MG63 (cell line): ENCODE measurements around the gene PRPF40B. TPM values are rescaled to one million over a fixed set of nuclear protein-coding genes. Genes with fewer than 3 reads are reported as not detected.

Experiments
- DNase-seq: peaks from one replicate; pipeline ENCODE4 v3.0.0-alpha.2; 2020
- H3K27me3 ChIP-seq: fragments of 250-450 bp; sonication (Bioruptor Pico); 2 replicates; pipeline ENCODE4 v1.5.1; 2020; ENCODE audit warnings: mild to moderate bottlenecking, moderate library complexity
- H3K36me3 ChIP-seq: fragments of 250-450 bp; sonication (Bioruptor Pico); 2 replicates; pipeline ENCODE4 v1.5.1; 2020; ENCODE audit warnings: mild to moderate bottlenecking, moderate library complexity
- H3K4me3 ChIP-seq: fragments of 250-450 bp; sonication (Bioruptor Pico); 2 replicates; pipeline ENCODE4 v1.5.1; 2020; ENCODE audit warnings: mild to moderate bottlenecking, moderate library complexity
- H3K9me3 ChIP-seq: fragments of 250-450 bp; sonication (Bioruptor Pico); 2 replicates; pipeline ENCODE4 v1.5.1; 2020; ENCODE audit warnings: mild to moderate bottlenecking, moderate library complexity
- total RNA-seq: library from RNA; depleted of rRNA; stranded (reverse); fragments of >200 nt; shearing (Covaris generic); gene quantifications from 2 replicates; pipeline ENCODE4 v1.2.3, GENCODE V29; 2014; ENCODE audit warnings: low replicate concordance

The PRPF40B gene
- total RNA-seq, 1 experiment from 2014 or later, result 4.8 TPM

GRCh38 chr12:49645146-49646039, 22.0 kb downstream of the PRPF40B start:
- peaks cover 3% of the 10 kb centered on the region; the same call in 1 of the 2 replicates for H3K36me3 ChIP-seq
- H3K27me3 ChIP-seq, result no peaks in the 10 kb centered on the region
- H3K4me3 ChIP-seq, result no peak overlapping the region
- DNase-seq, result no peak
- H3K9me3 ChIP-seq, result no peaks in the 10 kb centered on the region

DNA sequence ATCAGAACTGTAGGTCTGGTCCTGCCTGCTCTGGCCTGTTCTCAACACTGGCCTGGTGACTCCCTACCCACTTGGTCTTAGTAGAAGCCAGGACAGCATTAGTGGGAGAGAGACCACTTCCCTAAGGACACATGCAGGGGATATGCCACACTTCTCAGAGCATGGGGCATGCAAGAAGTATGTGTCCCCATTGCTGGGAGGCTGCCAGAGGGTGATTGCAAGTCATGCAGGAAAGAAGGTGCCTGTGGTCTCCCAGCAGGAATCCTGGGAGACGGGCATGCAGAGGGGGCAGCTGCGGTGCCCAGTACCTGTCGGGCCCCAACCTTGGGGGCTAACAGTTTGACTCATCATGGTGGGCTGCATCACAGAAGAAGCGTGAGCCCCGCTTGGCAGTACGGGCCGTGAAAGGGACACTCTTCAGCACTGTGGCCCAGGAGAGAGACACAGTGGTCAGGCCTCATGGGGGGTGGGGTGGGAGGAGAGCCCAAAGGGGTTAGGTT, 23.0 kb downstream of the PRPF40B start:
- Histone ChIP-seq H3K27me3 (no peaks in the 10 kb centered on the region), H3K4me3 (no peak overlapping the region), H3K36me3 (peaks cover 3% of the 10 kb centered on the region; the same call in 1 of the 2 replicates), H3K9me3 (no peaks in the 10 kb centered on the region)
- no peak for DNase-seq

DNA sequence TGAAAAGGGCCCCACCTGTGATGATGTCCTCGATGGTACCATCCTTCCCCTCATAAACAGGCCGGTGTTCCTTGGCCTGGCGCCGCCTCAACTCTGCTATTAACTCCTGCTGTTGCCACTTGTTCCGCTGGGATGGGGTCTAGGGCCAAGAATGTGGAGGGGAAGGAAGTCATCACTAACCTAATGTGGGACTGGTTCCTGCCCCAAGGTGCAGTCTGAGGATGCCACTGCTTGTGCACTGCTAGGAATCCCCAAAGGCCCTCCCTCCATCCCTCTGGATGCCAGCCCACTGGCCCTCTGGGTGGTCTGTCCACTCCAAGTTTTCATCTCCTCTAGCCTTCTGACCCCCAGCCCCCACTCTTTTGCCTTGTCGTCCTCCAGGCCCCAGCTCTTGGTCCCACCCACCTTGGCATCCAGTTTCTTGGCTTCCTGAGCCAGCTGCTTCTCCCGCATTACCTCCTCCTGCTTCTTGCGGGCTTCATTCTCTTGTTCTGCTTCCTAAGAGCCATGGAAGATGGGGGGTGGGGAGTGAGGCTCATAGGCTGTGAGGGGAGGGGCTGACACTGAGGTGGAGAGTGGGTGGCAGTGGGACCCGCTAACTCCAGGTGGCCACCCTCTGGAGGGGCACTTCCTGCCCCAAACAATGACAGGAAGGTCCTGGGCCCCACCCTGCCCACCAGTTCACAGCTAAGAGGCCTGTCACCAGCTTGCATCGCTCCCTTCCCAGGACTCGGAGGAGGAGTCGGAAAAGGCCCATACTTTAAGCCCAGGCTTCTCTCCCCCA, 23.7 kb downstream of the PRPF40B start:
- no peak for DNase-seq
- H3K36me3 ChIP-seq, result peaks cover 3% of the 10 kb centered on the region; the same call in 1 of the 2 replicates
- H3K27me3 ChIP-seq, result no peaks in the 10 kb centered on the region
- no peak overlapping the region for H3K4me3 ChIP-seq
- no peaks in the 10 kb centered on the region for H3K9me3 ChIP-seq

DNA sequence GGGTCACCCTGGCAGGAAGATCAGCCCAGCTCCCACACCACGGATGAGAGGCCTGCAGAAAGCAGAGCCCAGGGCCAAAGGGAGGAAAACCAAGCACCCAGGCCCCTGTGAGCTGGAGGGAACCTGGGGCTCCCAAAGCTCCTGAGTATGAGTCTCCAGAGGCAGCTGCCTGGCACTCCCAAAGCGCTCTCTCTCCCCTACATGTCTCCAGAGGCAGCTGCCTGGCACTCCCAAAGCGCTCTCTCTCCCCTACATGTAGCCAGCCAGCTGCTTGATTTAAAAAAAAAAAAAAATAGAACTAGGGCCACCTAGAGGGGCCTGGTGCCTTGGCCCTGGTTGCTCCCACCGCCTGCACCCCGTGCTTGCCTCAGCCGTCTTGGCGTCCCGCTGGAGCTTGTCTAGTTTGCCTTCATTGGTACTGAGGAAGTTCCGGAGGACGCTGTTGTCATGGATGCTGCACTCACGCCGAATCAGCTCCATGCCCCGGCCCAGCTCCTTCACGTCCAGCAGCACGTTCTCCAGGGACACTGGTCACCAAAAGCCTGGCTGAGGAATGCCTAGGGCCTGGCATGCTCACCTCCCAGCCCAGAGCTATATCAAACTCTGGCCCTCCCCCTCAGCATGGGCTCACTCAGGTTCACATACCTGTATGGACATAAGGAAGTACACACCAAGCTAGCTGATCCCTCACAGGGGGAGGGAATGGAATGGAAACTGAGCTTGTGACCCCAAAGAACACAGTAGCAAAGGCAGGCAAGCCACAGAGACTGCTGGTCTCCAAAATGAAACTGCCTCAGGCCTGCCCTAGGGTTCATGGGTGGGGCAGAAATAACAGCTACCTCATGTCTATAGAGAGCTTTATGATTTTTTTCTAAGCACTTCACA, 24.7 kb downstream of the PRPF40B start:
- peaks cover 3% of the 10 kb centered on the region; the same call in 1 of the 2 replicates for H3K36me3 ChIP-seq
- H3K9me3 ChIP-seq, result no peaks in the 10 kb centered on the region
- no peak overlapping the region for H3K4me3 ChIP-seq
- no peaks in the 10 kb centered on the region for H3K27me3 ChIP-seq
- DNase-seq, result no peak

- Histone ChIP-seq H3K27me3 (no peaks in the 10 kb centered on the region), H3K9me3 (no peaks in the 10 kb centered on the region), H3K36me3 (peaks cover 3% of the 10 kb centered on the region; the same call in 1 of the 2 replicates), H3K4me3 (no peak overlapping the region)
- DNase-seq, result no peak
These were observed 25.3 kb downstream of the PRPF40B start for GRCh38 chr12:49648712-49649003.

GRCh38 chr12:49649445-49649844, 26.1 kb downstream of the PRPF40B start:
- Histone ChIP-seq H3K4me3 (no peak overlapping the region), H3K36me3 (no peaks in the 10 kb centered on the region; the same call in 1 of the 2 replicates), H3K9me3 (no peaks in the 10 kb centered on the region), H3K27me3 (no peaks in the 10 kb centered on the region)
- no peak for DNase-seq

DNA sequence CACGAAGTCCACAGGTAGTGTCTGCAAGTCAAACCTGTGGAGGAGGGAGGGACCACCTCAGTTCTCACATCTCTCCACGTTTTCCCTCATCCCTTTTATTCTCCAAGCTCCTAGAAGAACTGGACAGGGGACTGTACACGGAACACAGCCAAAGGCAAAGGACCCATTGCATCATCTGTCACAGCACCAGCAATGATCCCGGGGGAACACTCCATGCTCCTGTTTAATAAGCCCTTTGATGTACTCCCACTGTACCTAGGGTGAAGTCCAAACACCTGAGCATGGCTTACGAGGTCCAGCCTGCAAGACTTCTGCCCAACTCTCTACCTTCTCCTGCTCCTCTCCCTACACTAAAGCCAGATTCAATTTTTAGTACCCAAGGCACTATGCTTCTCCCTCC, 26.5 kb downstream of the PRPF40B start:
- no peaks in the 10 kb centered on the region for H3K36me3 ChIP-seq
- no peaks in the 10 kb centered on the region for H3K9me3 ChIP-seq
- no peaks in the 10 kb centered on the region for H3K27me3 ChIP-seq
- no peak for DNase-seq
- H3K4me3 ChIP-seq, result no peak overlapping the region

GRCh38 chr12:49651855-49652254, 28.5 kb downstream of the PRPF40B start:
- Histone ChIP-seq H3K9me3 (no peaks in the 10 kb centered on the region), H3K27me3 (no peaks in the 10 kb centered on the region), H3K36me3 (no peaks in the 10 kb centered on the region), H3K4me3 (no peak overlapping the region)
- DNase-seq, result no peak

GRCh38 chr12:49652921-49653520, 29.7 kb downstream of the PRPF40B start:
- no peaks in the 10 kb centered on the region for H3K9me3 ChIP-seq
- no peak for DNase-seq
- H3K4me3 ChIP-seq, result no peak overlapping the region
- H3K27me3 ChIP-seq, result no peaks in the 10 kb centered on the region
- H3K36me3 ChIP-seq, result no peaks in the 10 kb centered on the region

DNA sequence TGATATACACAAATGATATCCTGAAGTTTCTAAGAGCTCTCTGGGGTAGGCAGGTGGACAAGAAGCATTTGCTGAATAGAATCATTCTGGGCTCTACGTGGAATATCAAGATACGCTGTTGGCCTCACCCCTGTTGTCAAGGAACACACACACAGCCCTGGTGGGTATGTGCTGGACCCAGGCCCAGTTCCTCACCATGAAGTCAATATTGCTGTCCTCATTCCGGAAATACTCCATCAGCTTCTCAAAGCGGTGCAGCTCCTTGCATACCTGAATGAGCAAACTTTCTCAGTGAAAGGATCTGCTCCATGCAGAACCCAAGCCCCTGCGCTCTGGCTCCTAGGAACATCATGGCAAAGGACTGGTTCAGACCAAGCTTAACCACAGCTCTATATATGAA, 31.4 kb downstream of the PRPF40B start:
- Histone ChIP-seq H3K27me3 (no peaks in the 10 kb centered on the region), H3K9me3 (no peaks in the 10 kb centered on the region), H3K4me3 (no peak overlapping the region), H3K36me3 (no peaks in the 10 kb centered on the region)
- DNase-seq, result no peak

- H3K27me3 ChIP-seq, result no peaks in the 10 kb centered on the region
- H3K36me3 ChIP-seq, result no peaks in the 10 kb centered on the region
- no peaks in the 10 kb centered on the region for H3K9me3 ChIP-seq
- no peak for DNase-seq
- H3K4me3 ChIP-seq, result no peak overlapping the region
These were observed 32.4 kb downstream of the PRPF40B start for GRCh38 chr12:49655595-49656236.

GRCh38 chr12:49658276-49658675, 34.9 kb downstream of the PRPF40B start:
- H3K36me3 ChIP-seq, result no peaks in the 10 kb centered on the region
- no peak overlapping the region for H3K4me3 ChIP-seq
- no peaks in the 10 kb centered on the region for H3K27me3 ChIP-seq
- no peaks in the 10 kb centered on the region for H3K9me3 ChIP-seq
- no peak for DNase-seq

DNA sequence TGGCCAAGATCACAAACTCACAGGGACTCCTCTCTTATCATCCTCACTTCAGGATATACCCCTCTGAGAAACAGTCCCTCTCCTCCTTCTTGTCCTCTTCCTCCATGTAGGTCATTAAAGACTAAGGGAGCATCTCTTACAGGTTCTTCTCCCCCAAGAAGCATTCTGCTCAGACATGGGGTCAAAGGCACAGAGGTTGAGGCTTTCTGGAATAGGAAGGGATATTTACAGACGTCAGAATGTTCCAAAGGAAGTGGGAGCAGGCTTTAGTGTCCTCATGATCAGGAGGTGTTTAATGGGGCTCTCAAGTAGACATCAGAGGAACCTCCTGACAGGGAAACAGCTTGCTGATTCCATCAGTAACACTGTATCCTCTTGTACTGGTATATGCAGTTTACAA, 36.4 kb downstream of the PRPF40B start:
- Histone ChIP-seq H3K4me3 (no peak overlapping the region), H3K36me3 (no peaks in the 10 kb centered on the region; the same call in 1 of the 2 replicates), H3K9me3 (0 out of 2 replicates have a peak, but pooled peaks cover 2% of the 10 kb centered on the region), H3K27me3 (no peaks in the 10 kb centered on the region)
- no peak for DNase-seq

- Histone ChIP-seq H3K36me3 (no peaks in the 10 kb centered on the region; the same call in 1 of the 2 replicates), H3K27me3 (no peaks in the 10 kb centered on the region), H3K4me3 (no peak overlapping the region), H3K9me3 (0 out of 2 replicates have a peak, but pooled peaks cover 2% of the 10 kb centered on the region)
- DNase-seq, result no peak
These were observed 37.8 kb downstream of the PRPF40B start for GRCh38 chr12:49661191-49661590.

DNA sequence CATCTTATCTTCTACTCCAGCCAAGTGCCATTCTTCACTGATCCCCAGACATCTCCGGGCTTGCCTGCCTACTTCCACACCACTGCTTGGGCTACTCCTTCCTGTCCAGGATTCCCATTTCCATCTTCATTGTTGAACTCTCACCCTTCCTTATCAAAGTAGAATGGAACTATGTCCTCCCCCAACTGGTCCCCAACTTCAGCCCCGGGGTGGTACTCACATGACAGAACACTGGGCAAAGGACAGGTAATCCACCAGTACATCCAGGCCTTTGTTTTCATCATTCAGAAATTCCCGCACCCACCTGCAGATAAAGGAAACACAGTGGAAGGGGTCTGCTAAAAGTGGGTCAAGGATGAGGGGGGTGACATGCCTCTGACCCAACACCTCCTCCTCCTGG, 38.4 kb downstream of the PRPF40B start:
- H3K9me3 ChIP-seq, result 0 out of 2 replicates have a peak, but pooled peaks cover 2% of the 10 kb centered on the region
- no peaks in the 10 kb centered on the region; the same call in 1 of the 2 replicates for H3K36me3 ChIP-seq
- H3K27me3 ChIP-seq, result no peaks in the 10 kb centered on the region
- no peak overlapping the region for H3K4me3 ChIP-seq
- no peak for DNase-seq
